Progenitor cell of endocrine pancreas (in vitro differentiated cells): Measurements from ENCODE around the gene SLC8A2. TPM values are rescaled to one million over a fixed set of nuclear protein-coding genes. Genes with fewer than 3 reads are reported as not detected.
A peak's percentile ranks its signal among the peaks of the same experiment; 100 is the strongest.

Source experiments
- DNase-seq: peaks from one replicate; pipeline ENCODE4 v3.0.0; 2021; ENCODE audit warnings: low spot score; ENCODE audit not compliant: unreplicated experiment
- H3K27ac Mint-ChIP-seq: 2 replicates; pipeline ENCODE4 v1.8.0; 2021; ENCODE audit warnings: mild to moderate bottlenecking, moderate library complexity, mixed read lengths
- H3K27me3 Mint-ChIP-seq: 2 replicates; pipeline ENCODE4 v1.8.0; 2021; ENCODE audit warnings: mixed read lengths
- H3K36me3 Mint-ChIP-seq: 2 replicates; pipeline ENCODE4 v1.8.0; 2022; ENCODE audit warnings: mixed read lengths; ENCODE audit not compliant: insufficient read depth
- H3K4me1 Mint-ChIP-seq: 2 replicates; pipeline ENCODE4 v1.8.0; 2021; ENCODE audit warnings: low read depth, mixed read lengths
- H3K4me3 Mint-ChIP-seq: 2 replicates; pipeline ENCODE4 v1.8.0; 2021; ENCODE audit warnings: low read depth, mild to moderate bottlenecking, moderate library complexity, mixed read lengths
- H3K9me3 Mint-ChIP-seq: 2 replicates; pipeline ENCODE4 v1.8.0; 2021; ENCODE audit warnings: low read depth, mixed read lengths
- total RNA-seq: library from RNA; stranded (reverse); gene quantifications from 2 replicates; pipeline ENCODE4 v1.2.1, GENCODE V29; 2021
- TF ChIP-seq, protein P1 (sequence below): fragments of 200-600 bp; sonication (generic); IDR thresholded peaks from one replicate; pipeline ENCODE4 v1.5.0; 2021; ENCODE audit warnings: antibody characterized with exemption, mild to moderate bottlenecking; ENCODE audit not compliant: unreplicated experiment

Gene SLC8A2
- total RNA-seq, 1 donor from 2014 or later, result 1.2 TPM

DNA sequence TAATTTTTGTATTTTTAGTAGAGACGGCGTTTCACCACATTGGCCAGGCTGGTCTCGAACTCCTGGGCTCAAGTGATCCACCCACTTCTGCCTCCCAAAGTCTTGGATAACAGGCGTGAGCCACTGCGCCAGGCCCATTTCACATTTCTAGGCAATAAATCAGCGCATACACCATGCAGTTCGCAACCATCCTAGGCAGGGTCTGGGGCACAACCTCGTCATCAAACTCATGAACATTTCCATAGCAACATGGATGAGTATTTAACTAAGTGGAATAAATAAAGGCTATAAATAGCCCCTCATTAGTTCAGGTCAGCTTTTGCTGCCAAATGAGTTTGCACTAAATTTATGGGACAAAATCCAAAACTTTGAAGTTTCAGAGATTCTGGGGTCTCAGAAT, 60.6 kb downstream of the SLC8A2 start:
- no peaks in the 10 kb centered on the region for H3K36me3 Mint-ChIP-seq
- TF ChIP-seq, protein P1, sequence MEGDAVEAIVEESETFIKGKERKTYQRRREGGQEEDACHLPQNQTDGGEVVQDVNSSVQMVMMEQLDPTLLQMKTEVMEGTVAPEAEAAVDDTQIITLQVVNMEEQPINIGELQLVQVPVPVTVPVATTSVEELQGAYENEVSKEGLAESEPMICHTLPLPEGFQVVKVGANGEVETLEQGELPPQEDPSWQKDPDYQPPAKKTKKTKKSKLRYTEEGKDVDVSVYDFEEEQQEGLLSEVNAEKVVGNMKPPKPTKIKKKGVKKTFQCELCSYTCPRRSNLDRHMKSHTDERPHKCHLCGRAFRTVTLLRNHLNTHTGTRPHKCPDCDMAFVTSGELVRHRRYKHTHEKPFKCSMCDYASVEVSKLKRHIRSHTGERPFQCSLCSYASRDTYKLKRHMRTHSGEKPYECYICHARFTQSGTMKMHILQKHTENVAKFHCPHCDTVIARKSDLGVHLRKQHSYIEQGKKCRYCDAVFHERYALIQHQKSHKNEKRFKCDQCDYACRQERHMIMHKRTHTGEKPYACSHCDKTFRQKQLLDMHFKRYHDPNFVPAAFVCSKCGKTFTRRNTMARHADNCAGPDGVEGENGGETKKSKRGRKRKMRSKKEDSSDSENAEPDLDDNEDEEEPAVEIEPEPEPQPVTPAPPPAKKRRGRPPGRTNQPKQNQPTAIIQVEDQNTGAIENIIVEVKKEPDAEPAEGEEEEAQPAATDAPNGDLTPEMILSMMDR, result no peak
- H3K9me3 Mint-ChIP-seq, result no peaks in the 10 kb centered on the region
- H3K27me3 Mint-ChIP-seq, result peaks cover 11% of the 10 kb centered on the region
- DNase-seq, result no peak
- H3K27ac Mint-ChIP-seq, result peak overlapping the region; percentile 52
- H3K4me3 Mint-ChIP-seq, result no peak overlapping the region
- H3K4me1 Mint-ChIP-seq, result no peaks in the 10 kb centered on the region

DNA sequence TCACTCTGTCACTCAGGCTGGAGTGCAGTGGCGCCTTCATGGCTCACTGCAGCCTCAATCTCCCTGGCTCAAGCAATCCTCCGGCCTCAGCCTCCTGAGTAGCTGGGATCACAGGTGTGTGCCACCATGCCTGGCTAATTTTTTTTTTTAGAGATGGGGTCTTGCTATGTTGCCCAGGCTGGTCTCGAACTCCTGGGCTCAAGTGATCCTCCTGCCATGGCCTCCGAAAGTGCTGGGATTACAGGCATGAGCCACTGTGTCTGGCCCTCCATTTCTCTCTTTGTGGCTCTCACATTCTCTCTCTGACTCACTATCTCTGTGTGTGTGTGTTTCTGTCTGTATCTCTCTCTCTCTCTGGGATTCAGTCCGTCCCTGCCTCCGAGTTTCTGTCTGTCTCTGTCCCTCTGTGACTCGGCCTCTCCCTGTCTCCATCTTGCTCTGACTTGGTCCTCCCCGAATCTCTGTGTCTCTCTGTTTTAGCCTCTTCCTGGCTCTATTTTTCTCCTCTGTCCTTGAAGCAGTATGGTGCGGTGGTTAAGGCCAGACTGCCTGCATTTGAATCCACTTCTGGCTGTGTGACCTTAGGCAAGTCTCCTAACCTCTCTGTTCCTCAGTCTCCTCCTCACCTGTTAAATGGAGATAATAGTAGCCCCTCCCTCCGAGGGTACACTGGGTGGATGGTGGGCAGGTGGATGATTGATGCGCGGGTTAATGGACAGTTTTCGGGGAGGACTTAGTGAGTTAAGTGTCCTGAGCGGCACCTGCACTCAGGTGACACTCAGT, 63.3 kb downstream of the SLC8A2 start:
- Mint-ChIP-seq H3K27me3 (peaks cover 9% of the 10 kb centered on the region), H3K9me3 (no peaks in the 10 kb centered on the region), H3K4me1 (no peaks in the 10 kb centered on the region), H3K4me3 (no peak overlapping the region), H3K36me3 (no peaks in the 10 kb centered on the region), H3K27ac (no peak overlapping the region)
- no peak for DNase-seq
- TF ChIP-seq, protein P1, result no peak

DNA sequence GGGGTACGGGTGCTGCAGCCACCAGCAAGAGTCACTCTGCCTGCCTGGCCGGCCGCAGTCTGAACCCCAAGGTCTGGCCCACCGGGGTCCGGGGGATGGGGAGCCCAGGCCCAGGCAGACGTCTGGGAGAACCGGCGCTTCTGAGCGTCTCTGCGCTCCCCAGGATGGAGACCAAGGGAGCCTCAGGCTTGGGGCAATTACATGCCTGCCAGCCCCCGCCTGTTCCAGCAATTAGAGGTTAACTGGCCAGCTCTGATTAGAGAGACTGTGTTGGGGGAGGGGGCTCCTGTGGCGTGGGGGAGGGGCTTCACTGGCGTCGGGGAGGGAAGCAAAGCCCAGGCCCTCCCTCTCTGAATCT, 64.3 kb downstream of the SLC8A2 start:
- no peak for DNase-seq

DNA sequence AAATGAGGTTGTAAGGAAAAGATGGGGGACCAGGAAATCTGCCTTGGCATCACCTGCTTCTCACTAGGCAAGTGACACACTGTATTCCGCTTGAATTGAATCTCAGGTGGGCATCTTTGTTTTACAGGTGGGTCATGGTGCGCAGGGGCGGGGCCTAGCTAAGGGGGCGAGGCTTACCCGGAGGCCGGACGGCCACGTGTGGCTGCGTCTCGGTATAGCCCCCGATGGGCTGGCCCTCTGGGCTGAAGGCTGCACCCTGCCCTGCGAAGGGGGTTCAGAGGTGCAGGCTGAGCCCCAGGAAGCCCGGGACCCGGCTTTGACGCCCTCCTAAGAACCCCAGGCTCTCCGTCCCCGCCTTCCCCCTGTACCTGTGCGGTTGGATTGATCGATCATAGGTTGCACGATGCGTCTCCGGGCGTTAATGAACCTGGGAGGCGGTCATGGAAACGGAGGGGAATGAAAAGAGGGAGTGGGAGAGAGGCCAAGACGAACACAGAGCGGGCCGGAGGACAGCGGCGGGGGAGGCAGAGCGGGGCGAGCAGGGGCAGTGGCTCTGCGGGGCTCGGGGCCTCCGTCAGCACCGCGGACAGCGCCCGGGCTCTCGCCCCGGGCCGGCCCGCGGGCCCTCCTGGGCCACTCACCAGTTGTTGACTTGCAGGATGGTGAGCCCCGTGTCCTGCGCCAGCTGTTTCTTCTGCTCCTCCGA, 64.8 kb downstream of the SLC8A2 start:
- Mint-ChIP-seq H3K27me3 (peaks cover 9% of the 10 kb centered on the region), H3K36me3 (no peaks in the 10 kb centered on the region), H3K4me3 (no peak overlapping the region), H3K9me3 (no peaks in the 10 kb centered on the region), H3K4me1 (no peaks in the 10 kb centered on the region), H3K27ac (no peak overlapping the region)
- TF ChIP-seq, protein P1, result no peak
- DNase-seq, result peak; percentile 52

More for the DNA sequence above, 64.3 kb downstream of the SLC8A2 start:
- no peaks in the 10 kb centered on the region for H3K36me3 Mint-ChIP-seq
- H3K4me1 Mint-ChIP-seq, result no peaks in the 10 kb centered on the region
- H3K27me3 Mint-ChIP-seq, result peaks cover 9% of the 10 kb centered on the region
- H3K4me3 Mint-ChIP-seq, result no peak overlapping the region
- no peak overlapping the region for H3K27ac Mint-ChIP-seq
- TF ChIP-seq, protein P1, result no peak
- H3K9me3 Mint-ChIP-seq, result no peaks in the 10 kb centered on the region

DNA sequence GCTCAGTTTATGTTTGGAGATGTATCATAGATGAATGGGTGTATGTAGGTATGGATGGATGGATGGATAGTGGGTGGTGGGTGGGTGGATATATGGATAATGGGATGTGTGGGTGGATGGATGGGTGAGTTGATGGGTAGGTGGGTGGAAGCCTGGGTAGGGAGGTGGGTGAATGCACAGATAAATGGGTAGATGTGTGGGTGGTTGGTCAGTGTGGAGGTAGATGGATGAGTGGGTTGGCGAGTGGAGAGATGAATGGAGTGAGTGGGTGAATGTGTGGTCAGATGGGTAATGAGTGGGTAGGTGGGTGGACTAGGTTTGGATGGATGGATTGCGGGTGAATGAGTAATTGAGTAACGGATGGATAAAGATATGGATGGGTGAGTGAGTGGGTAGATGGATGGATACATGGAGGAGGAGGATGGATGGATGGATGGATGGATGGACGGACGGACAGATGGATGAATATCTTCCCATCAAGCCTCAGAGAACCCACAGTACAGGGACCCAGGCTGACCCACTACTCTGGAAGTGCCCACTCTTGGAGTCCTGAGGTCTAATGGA, 65.8 kb downstream of the SLC8A2 start:
- H3K27ac Mint-ChIP-seq, result no peak overlapping the region
- no peak for DNase-seq
- no peaks in the 10 kb centered on the region for H3K9me3 Mint-ChIP-seq
- TF ChIP-seq, protein P1, result no peak
- no peak overlapping the region for H3K4me3 Mint-ChIP-seq
- no peaks in the 10 kb centered on the region for H3K4me1 Mint-ChIP-seq
- no peaks in the 10 kb centered on the region for H3K36me3 Mint-ChIP-seq
- H3K27me3 Mint-ChIP-seq, result peaks cover 9% of the 10 kb centered on the region
